ENCODE measurements around the gene RETREG2. TPM values are rescaled to one million over a fixed set of nuclear protein-coding genes. Genes with fewer than 3 reads are reported as not detected.

The RETREG2 gene, protein sequence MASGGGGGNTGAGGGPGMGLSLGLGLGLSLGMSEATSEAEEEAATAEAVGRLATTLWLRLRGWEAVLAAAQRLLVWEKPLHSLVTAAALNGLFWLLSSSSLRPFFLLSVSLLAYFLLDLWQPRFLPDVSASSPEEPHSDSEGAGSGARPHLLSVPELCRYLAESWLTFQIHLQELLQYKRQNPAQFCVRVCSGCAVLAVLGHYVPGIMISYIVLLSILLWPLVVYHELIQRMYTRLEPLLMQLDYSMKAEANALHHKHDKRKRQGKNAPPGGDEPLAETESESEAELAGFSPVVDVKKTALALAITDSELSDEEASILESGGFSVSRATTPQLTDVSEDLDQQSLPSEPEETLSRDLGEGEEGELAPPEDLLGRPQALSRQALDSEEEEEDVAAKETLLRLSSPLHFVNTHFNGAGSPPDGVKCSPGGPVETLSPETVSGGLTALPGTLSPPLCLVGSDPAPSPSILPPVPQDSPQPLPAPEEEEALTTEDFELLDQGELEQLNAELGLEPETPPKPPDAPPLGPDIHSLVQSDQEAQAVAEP
- total RNA-seq = 73.4 TPM

DNA sequence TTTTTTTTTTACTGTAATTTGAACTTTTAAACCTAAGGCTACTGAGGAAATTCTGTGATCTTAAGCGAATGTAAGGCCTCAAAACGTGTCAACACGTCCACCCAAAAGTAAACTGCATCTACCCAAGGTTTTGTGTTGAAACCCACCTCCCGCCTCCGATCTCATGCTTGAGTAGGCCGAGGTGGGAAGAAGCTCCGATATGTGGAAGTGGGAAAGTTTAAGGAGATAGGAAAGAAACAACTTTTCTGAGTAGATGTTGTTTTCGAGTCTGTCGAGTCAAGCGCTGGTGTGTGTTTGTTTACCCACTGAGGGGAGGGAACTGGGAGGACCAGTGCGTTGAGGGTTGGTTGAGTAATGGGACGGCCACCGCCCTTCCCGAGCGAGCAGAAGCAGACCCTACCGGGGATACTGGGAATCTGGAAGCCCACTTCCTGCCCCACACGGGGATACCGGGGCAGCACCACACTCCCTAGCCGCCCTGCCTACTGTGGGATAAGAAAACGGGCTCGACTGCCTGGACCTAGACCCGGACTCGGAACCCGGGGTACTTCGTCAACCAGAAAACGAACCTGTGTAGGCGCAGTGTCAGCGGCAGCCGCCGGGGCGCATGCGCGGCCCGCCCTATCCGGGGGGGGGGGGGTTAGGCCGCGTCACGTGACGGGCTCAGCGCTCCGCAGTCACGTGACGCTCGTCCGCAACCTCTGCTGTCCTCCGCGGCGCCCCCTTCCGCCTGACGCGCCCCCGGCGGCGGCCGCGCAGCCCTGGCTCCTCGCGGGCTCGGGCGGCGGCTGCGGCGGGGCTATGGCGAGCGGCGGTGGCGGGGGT lies at the start of gene RETREG2:
Gene RETREG2 (plus strand): TSS at position 724 of the 825 bp plus-strand sequence. CDS start 78 bp downstream, at position 802.
- FAIRE-seq (no peak), DNase-seq (ENCODE audit: low spot score in 2 of 2) (peak; percentile 95 to 97)

DNA sequence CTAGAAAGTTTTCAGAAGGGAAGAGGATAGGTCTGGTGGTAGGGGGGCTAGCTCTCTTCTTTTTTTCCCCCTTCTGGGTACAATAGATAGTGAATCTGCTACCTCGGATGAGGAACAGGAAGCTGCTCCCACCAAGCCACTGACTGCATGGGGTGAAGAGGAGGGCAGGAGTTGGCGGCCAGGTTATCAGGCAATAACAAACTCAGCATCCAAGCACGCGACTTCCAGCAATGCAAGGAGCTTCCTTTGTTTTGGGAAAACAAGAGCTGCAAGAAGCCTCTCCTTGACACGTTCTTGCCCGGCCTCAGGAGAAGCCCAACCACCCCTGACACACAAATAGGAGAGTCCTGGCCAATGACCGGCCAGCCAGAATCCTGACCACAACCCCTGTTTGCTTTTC lies 49.7 kb upstream of the RETREG2 start:
- FAIRE-seq = no peak

DNA sequence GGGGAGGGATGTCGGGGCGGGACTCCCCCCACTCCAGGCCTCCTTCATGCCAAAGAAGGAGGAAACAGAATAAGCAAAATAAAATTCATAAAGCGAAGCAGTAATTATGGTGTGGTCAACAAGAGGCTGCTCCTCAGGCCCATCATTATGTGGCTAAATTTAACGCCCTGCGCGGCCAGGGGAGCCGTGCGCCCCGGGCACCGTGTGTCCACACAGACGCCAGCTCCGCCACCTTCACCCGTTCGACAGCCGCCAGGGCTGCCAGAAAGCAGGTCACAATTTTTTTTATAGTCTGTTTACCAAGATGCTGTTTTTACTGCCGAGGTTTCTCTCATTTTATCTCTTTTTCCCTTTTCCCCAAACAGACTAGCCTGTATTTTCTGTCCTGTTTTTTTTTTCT lies 48.5 kb upstream of the RETREG2 start:
- no peak for FAIRE-seq
- DNase-seq (ENCODE audit: low spot score in 2 of 2) = no peak

More for the DNA sequence above, 49.7 kb upstream of the RETREG2 start:
- DNase-seq (ENCODE audit: low spot score in 2 of 2) = no peak

DNA sequence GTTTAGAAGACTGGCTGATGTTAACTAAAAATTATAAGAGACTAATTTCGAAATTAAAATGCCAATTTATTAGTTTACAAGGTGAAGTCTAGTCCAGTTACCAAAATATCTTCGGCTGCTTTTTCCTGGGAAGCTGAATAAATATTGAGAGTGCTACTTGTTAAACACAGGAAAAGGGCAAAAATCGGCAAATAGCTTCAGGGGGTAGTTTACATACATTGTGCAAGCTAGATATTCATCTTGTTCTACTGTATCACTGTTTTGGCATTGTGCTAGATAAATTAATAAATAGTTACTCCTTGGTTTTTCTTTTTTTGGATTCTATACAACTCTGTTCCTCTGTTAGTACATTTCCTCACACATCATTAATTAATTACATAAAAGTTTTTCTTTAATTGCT lies 46.7 kb upstream of the RETREG2 start:
- no peak for FAIRE-seq

DNA sequence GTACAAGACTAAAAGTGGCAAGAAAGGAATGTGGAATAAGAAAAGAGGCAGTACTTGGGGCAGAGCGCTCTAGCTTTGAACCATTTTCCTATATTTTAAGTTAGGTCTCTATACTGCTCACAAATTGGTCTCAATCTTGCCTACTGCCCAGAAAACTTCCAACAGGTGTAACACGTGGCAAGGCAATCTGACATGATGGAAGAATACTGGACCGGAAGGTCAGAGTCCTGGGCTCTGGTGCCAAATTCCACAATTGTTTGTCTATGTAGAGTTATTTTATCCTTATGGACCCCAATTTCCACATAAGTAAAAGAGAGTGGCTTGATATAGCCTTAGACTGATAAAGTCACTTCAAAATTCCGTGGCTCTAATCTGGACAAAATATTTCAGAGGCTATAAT lies 46.3 kb upstream of the RETREG2 start:
- no peak for FAIRE-seq
- no peak for DNase-seq (ENCODE audit: low spot score in 2 of 2)

More for the DNA sequence above, 46.7 kb upstream of the RETREG2 start:
- DNase-seq (ENCODE audit: low spot score in 2 of 2) = no peak

DNA sequence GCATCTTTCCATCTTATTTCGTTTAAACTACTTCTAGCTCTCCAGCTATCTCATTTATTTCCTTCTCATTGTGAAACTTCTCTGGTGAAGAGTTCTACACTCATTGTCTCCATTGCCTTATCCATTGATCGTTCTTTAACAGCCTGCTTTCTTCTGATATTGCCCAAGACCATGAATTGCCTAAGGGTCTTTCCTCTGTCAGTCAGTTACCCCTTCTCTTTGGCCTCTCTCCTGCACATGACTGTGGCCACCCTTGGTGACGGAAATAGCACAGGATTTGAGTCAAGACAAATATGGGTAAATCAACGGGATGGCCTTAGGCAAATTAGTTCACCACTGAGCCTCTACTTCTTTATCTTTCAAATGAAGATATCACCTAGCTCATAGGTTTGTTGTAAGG lies 44.1 kb upstream of the RETREG2 start:
- DNase-seq (ENCODE audit: low spot score in 2 of 2) (no peak), FAIRE-seq (no peak)

DNA sequence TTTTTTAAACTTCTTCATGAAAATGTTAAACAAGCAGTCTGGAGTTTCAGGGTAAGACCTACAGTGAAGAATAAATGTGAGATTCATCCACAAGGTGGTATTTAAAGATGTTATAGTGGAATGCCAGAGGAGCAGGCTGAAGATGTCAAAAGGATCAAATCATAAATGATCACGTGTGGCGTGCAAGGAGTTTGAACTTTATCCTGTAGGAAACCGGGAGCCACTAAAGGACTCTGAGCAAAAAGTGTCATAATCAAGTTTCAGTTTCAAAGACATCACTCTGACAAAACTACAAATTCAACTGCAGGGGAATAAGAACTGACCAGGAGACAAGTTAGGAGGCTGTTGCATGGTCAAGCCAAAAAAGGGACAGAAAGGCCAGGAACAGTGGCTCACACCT lies 37.4 kb upstream of the RETREG2 start:
- DNase-seq (ENCODE audit: low spot score in 2 of 2) (no peak), FAIRE-seq (no peak)

DNA sequence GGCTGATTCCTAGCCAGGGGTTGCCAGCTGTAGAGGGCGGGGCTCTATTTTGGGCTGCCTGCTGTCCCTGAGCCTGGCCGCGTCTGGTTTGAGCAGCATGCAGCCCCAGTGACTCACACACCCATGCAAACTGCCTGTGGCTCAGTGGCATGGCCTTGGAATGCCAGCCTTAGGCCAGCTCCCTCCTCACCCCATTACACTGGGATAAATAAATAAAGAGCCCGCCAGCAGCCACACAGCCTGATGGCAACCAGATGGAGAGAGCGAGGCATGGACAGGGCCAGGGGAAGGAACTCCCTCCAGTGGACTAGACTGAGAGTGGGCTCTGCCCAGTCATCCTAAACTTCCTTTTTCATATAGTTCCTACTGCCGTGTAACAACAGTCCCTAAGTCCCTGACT lies 35.7 kb upstream of the RETREG2 start:
- no peak for FAIRE-seq
- DNase-seq (ENCODE audit: low spot score in 2 of 2) = no peak

DNA sequence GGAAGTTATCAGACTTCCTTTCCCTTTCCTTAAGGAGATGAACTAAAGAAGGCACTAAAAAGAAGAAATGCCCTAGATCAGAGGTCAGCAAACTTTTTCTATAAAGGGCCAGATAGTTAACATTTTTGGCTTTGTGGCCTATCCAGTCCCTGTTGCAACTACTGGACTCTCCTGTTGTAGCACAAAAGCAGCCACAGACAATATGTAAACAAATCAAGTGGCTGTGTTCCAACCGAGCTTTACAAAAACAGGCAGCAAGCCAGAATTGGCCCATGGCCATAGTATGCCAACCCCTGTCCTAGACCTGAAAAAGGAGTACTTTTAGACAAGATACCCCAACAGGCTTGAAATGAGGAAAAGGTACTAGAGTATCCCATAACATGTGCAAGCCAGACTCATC lies 28.4 kb upstream of the RETREG2 start:
- FAIRE-seq (no peak), DNase-seq (ENCODE audit: low spot score in 2 of 2) (no peak)

DNA sequence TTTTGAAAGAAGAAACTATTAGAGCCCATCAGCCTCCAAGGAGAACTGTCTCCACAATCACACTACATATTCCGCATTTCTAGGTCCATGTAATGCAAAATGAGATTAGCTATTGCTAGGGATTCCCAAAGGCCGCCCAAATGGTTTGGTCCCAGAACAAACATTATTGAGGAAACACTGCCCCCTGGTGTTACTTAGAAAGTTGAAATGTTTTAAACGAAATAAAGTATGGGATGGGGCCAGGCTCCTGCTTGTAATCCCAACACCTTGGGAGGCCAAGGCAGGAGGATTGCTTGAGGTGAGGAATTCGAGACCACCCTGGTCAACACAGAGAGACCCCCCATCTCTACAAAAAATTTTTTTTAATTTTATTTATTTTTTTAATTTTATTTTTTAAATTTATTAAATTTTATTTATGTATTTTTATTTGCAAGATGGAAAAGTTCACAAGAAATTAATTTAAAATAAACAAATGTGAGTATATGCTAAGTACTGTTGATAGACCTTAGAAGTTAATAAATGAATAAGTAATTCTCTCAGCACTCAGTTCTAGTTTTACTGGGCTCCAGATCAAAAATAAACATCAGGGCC lies 22.9 kb upstream of the RETREG2 start:
- DNase-seq (ENCODE audit: low spot score in 2 of 2) (peak; percentile 48 to 67), FAIRE-seq (peak; percentile 59)

DNA sequence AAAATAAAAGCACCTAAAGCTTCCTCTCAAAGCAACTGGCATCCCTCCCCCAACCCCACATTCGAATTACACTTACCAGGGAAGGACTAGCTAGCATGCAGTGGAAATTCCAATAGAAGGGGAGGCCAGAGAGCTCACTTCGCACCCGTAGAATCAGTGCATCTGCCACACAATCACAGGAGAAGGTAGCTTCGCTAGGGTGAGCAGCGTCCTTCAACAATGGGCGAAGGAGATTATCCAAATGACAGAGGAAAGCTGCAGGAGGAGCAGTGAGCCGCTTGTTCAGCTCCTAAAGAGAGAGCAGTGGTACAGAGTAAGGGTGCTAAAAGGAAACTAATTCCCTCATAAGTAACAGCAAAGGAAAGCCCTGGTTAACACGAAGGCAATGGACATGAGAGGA lies 20.7 kb upstream of the RETREG2 start:
- FAIRE-seq (no peak), DNase-seq (ENCODE audit: low spot score in 2 of 2) (no peak)

DNA sequence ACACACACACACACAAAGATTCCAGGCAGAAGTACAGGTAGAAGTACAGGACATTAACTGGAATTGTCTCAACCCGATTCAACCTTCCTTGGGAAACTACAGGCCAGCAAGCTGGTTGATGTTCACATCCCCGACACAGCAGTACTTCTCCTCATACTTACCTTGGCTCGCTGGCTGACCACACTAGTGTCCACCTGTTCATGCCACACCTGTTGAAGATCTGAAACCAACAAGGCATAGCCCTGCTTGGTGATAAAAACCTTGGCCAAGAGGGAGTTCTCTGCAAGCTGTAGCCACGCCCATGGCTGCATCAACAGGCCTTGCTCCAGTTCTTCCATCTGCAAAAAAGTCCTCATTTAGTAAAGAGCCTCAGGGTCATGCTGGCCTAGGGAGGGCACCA lies 20.1 kb upstream of the RETREG2 start:
- FAIRE-seq = no peak
- DNase-seq (ENCODE audit: low spot score in 2 of 2) = no peak

DNA sequence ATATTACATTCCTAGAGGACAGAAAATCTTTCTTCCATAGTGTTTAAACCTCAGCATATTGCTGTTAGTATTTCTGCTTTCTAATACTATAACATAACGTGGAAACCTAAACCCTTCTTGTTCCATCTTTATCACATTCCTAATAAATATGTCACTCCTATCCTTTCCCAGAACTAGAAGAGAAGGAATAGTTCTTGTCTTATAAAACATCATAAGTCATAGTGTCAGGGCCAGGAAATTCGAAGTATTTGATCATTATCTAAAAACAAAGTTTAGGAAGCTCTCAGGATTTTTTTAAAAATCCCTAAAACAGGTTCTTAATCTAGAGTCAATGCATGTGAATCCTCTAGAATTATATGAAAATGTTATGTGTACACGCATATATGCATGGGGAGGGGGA lies 19.5 kb upstream of the RETREG2 start:
- FAIRE-seq = no peak

DNA sequence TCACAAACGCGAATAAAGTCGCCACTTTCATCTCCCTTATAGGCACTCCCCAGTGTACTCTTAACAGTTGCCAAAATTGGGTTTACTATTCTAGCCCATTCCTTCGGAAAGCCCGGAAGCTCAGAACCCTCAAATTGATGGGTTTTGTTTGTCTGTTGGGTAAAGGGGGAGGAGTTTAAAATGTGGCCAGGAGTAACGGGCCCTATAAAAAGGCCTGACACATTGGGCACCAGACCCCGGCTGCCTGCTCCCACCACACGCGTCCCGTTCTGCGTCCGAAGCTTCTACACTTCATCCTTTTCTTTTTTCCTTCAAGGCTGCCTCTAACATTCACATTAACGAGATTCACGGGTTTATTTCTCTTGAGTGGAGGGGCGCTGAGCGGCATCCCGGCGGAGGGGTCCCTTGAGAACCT lies 18.3 kb upstream of the RETREG2 start:
- no peak for DNase-seq (ENCODE audit: low spot score in 2 of 2)
- FAIRE-seq = no peak

More for the DNA sequence above, 19.5 kb upstream of the RETREG2 start:
- DNase-seq (ENCODE audit: low spot score in 2 of 2) = no peak

DNA sequence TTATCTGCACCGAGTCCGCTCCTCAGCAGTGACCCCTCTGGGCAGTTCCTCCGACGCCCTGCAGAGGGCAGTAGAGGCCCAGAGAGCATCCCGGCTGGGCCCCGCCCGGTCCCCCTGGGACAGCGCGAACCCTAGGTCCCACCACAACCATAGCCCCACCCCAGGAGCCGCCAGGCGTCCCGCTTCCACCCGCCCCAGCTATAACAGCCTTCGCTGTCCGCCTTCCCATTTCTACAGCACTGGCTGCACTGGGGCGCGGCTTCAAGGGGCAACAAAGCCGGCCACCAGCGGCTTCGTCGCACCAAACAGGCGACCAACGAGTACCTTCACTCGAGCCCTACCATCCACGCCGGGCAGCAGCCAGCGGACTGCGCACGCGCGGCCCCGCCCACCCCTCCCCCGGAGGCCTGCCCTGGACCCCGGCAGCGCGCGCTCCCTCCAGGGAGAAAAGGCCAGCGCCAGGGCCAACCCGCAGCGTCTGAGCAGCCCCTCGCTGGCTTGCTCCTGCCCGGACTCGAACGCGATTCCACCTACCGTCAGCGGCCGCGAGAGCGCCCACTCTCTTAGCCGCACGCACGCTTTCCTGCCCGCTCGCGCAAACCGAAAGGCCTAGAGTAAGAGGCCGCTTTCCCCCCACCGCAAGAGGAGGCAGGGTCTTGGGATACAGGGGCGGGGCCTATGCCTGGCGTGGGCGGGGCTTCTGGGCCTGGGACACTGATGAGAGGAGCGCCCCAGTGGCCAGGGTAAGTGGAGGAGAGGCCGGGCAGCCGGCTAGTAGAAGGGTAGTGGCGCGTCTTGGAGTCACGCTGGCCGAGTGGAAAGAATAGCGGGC lies 17.7 kb upstream of the RETREG2 start, which contains the start of gene NHEJ1:
Gene NHEJ1 (minus strand): TSS at position 630 of the 832 bp plus-strand sequence. CDS start 2,453 bp downstream, outside the sequence.
- DNase-seq (ENCODE audit: low spot score in 2 of 2) = peak; percentile 87 to 93
- FAIRE-seq = no peak

DNA sequence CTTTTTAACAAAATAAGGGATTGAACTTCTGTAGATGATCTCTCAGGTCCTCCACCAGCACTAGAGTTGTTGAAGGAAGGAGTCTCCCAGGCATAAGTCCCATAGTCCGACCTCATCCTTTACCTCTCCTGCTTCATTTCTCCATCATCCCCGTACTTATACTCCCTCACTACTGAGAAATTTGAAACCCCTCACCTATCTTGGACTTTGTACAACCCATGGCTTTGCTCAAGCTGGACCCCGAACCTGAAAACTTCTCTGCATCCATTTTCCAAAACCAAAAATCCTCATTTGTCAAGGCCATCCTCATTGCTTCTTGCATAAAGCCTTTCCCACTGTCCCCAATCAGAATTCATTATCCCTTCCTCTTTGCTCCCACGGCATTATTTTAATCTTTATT lies 17.0 kb upstream of the RETREG2 start:
- FAIRE-seq (no peak), DNase-seq (ENCODE audit: low spot score in 2 of 2) (no peak)

DNA sequence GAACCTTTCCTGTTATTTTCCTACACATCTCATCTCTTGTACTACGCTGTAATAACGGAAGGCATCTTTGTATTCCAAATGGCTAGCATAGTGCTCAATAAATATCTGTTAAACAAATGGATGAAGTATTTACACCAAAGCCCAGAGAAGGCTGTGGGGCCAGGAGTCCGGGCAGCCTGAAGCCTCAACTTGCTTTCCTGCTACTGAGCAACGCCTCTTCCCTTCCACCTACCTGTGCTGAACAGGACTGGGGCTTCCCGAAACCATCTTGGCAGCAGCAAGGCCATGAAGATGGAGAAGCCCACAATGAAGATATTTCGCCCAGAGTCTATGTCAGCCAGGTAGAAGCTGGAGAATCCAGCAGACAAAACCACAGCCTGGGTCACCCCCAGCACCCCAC lies 14.9 kb upstream of the RETREG2 start:
- no peak for DNase-seq (ENCODE audit: low spot score in 2 of 2)
- no peak for FAIRE-seq

DNA sequence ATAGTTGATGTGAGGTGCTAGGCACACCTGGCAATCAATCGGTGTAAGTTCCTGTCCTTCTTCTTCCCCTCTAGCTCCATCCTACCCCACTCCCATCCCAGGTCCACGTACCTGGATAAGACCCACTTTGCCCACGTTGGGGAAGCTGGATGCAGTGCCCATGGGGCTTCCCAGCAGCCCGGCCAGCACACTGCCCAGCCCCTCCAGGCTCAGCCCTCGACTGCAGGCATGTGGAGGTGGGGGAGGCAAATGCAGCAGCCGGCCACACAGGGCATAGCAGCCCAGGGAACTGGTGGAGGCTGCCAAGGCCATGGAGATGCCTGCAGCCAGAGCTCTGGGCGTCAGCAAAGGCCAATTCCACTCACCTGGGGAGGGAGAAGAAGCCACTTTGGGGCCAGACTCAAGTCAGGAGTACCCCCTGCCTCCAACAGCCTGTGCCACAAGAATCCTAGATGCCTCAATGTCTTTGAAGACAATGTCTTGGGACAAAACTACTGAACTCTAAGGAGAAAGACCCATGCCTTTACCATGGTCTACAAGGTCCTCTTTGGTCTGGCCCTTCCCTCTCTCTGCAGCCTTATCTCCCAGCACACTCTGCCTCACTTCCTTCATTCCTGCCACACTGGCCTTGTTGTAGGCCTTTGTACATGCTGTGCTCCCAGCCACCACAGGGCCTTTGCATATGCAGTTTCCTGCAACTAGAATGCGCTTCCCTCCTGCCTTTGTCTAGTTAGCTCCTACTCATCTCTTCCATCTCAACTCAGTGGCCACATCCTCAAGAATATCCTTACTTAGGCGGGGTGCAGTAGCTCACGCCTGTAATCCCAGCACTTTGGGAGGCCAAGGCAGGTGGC lies 12.8 kb upstream of the RETREG2 start:
- DNase-seq (ENCODE audit: low spot score in 2 of 2) (no peak), FAIRE-seq (no peak)

DNA sequence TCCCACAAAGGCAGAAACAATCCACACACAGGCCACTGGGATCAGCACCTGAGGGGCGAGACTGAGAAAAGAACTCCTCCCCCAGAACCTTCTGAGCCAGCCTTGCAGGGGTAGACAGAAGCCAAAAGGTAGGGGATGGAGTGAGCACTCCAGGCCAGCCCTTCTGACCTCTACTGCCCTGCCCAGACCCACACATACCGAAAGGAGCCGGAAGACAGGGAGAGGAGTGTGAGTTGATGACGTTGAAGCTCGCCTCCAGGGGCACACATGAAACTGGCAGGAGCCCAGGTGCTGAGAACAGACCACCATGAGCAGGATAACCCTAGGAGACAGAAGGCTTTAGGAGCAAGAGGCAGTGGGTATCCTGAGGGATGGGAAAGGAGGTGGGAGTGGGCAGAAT lies 10.1 kb upstream of the RETREG2 start:
- FAIRE-seq (no peak), DNase-seq (ENCODE audit: low spot score in 2 of 2) (no peak)

Data from frontal cortex (tissue), 4 donors.